Measurements from ENCODE around the gene MRPS15. TPM values are rescaled to one million over a fixed set of nuclear protein-coding genes. Genes with fewer than 3 reads are reported as not detected.

MRPS15 gene
- total RNA-seq, 1 donor = 56.2 TPM

GRCh38 chr1:36467700-36468455, 3.7 kb upstream of the MRPS15 start:
- TF ChIP-seq, protein P1, sequence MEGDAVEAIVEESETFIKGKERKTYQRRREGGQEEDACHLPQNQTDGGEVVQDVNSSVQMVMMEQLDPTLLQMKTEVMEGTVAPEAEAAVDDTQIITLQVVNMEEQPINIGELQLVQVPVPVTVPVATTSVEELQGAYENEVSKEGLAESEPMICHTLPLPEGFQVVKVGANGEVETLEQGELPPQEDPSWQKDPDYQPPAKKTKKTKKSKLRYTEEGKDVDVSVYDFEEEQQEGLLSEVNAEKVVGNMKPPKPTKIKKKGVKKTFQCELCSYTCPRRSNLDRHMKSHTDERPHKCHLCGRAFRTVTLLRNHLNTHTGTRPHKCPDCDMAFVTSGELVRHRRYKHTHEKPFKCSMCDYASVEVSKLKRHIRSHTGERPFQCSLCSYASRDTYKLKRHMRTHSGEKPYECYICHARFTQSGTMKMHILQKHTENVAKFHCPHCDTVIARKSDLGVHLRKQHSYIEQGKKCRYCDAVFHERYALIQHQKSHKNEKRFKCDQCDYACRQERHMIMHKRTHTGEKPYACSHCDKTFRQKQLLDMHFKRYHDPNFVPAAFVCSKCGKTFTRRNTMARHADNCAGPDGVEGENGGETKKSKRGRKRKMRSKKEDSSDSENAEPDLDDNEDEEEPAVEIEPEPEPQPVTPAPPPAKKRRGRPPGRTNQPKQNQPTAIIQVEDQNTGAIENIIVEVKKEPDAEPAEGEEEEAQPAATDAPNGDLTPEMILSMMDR (IDR thresholded peaks at IDR 0.05; ENCODE audit: insufficient read depth, low read length) = no peak
- DNase-seq (ENCODE audit: low read depth) = no peak
- no peak overlapping the region for H3K4me3 ChIP-seq (ENCODE audit: low read depth, low read length)

DNA sequence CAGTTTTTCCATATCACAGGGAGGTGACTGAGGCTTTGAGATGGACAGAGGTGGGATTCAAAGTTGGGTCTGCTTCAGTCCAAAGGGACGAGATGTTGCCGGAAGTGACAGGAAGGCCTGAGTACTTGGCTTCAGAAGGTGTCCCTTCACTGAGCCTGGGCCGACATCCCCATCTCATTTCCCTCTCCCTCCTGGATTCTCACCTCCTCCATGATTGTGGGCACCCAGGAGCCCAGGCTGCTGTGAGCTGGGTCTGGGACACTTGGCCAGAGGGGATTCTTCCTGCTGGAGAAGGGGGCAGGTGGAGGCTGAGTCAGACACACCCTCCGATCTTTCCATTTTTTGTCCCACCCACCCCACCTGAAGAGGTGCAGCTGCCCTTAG, 2.8 kb upstream of the MRPS15 start:
- DNase-seq (ENCODE audit: low read depth) = no peak
- H3K4me3 ChIP-seq (ENCODE audit: low read depth, low read length) = no peak overlapping the region
- TF ChIP-seq, protein P1 (IDR thresholded peaks at IDR 0.05; ENCODE audit: insufficient read depth, low read length) = no peak

- no peak overlapping the region for H3K4me3 ChIP-seq (ENCODE audit: low read depth, low read length)
- TF ChIP-seq, protein P1 (IDR thresholded peaks at IDR 0.05; ENCODE audit: insufficient read depth, low read length) = no peak
- no peak for DNase-seq (ENCODE audit: low read depth)
These were observed 2.3 kb upstream of the MRPS15 start for GRCh38 chr1:36466370-36467026.

GRCh38 chr1:36465731-36466369, 1.7 kb upstream of the MRPS15 start:
- TF ChIP-seq, protein P1 (IDR thresholded peaks at IDR 0.05; ENCODE audit: insufficient read depth, low read length) = no peak
- DNase-seq (ENCODE audit: low read depth) = peak; percentile 52
- no peak overlapping the region for H3K4me3 ChIP-seq (ENCODE audit: low read depth, low read length)

GRCh38 chr1:36464605-36465393, 615 bp upstream of the MRPS15 start:
- peak overlapping the region; percentile 92 for H3K4me3 ChIP-seq (ENCODE audit: low read depth, low read length)
- no peak for DNase-seq (ENCODE audit: low read depth)
- TF ChIP-seq, protein P1 (IDR thresholded peaks at IDR 0.05; ENCODE audit: insufficient read depth, low read length) = no peak

DNA sequence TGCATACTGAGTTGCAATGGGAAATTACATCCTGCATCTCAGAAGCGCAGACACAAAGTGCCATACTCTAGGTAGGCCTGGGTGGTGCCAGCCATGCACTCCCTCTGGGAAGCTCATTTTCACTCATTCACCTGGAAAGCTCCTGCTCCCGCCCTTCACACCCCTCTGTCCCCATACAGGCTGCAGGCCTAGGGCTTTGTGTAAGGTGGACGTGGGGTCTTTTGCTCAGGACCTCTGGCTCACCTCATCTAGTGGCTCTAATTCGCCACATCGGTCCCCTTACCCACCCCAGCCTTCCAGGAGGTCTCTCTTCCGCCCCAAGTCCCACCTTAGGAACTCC, 751 bp downstream of the MRPS15 start:
- peak overlapping the region; percentile 92 for H3K4me3 ChIP-seq (ENCODE audit: low read depth, low read length)
- no peak for DNase-seq (ENCODE audit: low read depth)
- TF ChIP-seq, protein P1 (IDR thresholded peaks at IDR 0.05; ENCODE audit: insufficient read depth, low read length) = no peak

Measured in fibroblast of the aortic adventitia (primary cell).